ENCODE measurements around the gene SGK1. TPM values are rescaled to one million over a fixed set of nuclear protein-coding genes. Genes with fewer than 3 reads are reported as not detected.

Gene SGK1
- polyA plus RNA-seq, 1 donor from 2014 or later = 10.3 TPM

DNA sequence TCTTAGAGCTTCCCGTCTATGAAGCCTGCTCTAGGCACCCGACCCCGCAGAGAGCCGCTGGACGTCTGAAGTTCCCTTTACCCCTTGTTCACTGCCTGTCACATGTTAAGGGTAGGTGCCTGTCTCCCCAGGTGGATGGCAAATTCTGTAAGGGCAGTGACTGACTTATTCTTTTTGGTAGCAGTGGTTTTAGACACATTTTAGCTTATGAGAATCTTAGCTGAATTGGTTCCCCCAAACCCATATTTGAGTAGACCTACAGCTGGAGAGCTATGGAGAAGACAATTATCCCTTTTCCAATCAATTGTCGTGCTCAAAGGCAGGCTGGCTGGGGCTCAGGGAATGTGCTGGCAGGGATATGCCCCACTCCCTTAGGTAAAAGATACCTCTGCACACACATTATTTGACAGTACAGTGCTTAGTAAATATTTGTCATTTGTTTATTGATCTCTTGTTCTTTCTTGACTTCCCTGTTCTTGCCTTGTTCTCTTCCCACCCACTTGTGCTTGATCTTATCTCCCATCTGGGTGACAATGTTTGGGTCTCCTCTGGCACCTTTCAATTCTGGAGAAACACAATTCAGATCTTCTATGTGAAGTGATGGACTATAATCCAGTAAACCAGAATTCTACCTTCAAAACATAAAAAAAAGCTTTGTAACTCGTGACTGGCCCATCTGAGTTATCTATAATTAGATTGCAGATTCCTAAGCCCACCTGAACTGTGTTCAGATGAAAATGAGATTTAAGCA is 151.2 kb downstream of the SGK1 start:
- Histone ChIP-seq H2AFZ (ENCODE audit: low read depth, low read length) (no peak overlapping the region), H3K9me2 (ENCODE audit: insufficient read depth, low read length) (no peaks in the 10 kb centered on the region), H3K4me3 (ENCODE audit: low read length) (no peak overlapping the region), H3F3A (ENCODE audit: insufficient read depth, low read length, poor library complexity, severe bottlenecking) (no peaks in the 10 kb centered on the region), H3K36me3 (ENCODE audit: insufficient read depth, low read length) (no peaks in the 10 kb centered on the region), H4K20me1 (ENCODE audit: insufficient read depth) (no peaks in the 10 kb centered on the region), H3K9ac (ENCODE audit: low read length) (no peak overlapping the region), H3K9me3 (ENCODE audit: low read length) (no peaks in the 10 kb centered on the region), H3K4me2 (ENCODE audit: low read length) (no peak overlapping the region), H3K27ac (ENCODE audit: low read length) (no peak overlapping the region), H3K79me2 (replicated peaks; ENCODE audit: insufficient read depth, low read length) (no peaks in the 10 kb centered on the region), H3K27me3 (ENCODE audit: insufficient read depth, low read depth, low read length) (no peaks in the 10 kb centered on the region)
- TF ChIP-seq CTCF (IDR thresholded peaks at IDR 0.05; ENCODE audit: poor library complexity, severe bottlenecking) (no peak), RAD21 (conservative IDR thresholded peaks at IDR 0.05) (no peak), EP300 (conservative IDR thresholded peaks at IDR 0.05; ENCODE audit: poor library complexity, severe bottlenecking) (no peak), MXI1 (conservative IDR thresholded peaks at IDR 0.05; ENCODE audit: poor library complexity, severe bottlenecking) (no peak), TAF1 (IDR thresholded peaks at IDR 0.05; ENCODE audit: low read depth) (no peak), EZH2 (IDR thresholded peaks at IDR 0.05; ENCODE audit: borderline replicate concordance, insufficient read depth, low read length, poor library complexity, severe bottlenecking) (no peak), REST (IDR thresholded peaks at IDR 0.05; ENCODE audit: borderline replicate concordance) (no peak), SMC3 (conservative IDR thresholded peaks at IDR 0.05; ENCODE audit: poor library complexity) (no peak), POLR2AphosphoS5 (IDR thresholded peaks at IDR 0.05) (no peak)

DNA sequence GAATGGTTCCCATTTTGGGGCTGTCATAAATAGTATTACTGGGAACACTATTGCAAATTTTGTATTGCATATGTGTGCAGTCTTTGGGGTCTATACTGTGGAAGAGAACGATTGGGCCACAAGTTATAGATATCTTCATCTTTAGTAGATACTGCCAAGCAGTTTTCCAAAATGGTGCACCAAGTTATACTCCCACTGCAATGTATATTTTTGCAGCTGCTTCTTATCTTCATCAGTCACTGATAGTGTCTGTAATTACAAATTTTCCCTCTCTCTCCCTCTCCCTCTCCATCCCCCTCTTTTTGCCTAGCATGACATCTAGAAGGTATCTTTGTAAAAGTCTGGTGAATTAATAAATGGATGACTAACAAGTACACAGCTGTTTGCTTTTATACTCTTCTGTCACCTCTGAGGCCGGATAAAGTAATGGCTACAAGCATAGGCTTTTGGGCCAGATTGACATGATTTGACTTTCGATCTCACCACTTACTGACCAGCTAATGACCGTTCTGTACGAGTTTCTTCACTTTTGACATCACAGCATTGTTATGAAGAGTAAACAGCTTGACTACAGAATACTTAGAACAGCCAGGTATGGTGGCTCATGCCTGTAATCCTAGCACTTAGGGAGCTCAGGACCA is 152.2 kb downstream of the SGK1 start:
- no peak overlapping the region for H3K4me3 ChIP-seq (ENCODE audit: low read length)
- no peak overlapping the region for H3K9ac ChIP-seq (ENCODE audit: low read length)
- H3K9me3 ChIP-seq (ENCODE audit: low read length) = no peaks in the 10 kb centered on the region
- H3K9me2 ChIP-seq (ENCODE audit: insufficient read depth, low read length) = no peaks in the 10 kb centered on the region
- no peaks in the 10 kb centered on the region for H3F3A ChIP-seq (ENCODE audit: insufficient read depth, low read length, poor library complexity, severe bottlenecking)
- H4K20me1 ChIP-seq (ENCODE audit: insufficient read depth) = no peaks in the 10 kb centered on the region
- no peaks in the 10 kb centered on the region for H3K79me2 ChIP-seq (replicated peaks; ENCODE audit: insufficient read depth, low read length)
- TF ChIP-seq EP300 (conservative IDR thresholded peaks at IDR 0.05; ENCODE audit: poor library complexity, severe bottlenecking) (no peak), CTCF (IDR thresholded peaks at IDR 0.05; ENCODE audit: poor library complexity, severe bottlenecking) (no peak), EZH2 (IDR thresholded peaks at IDR 0.05; ENCODE audit: borderline replicate concordance, insufficient read depth, low read length, poor library complexity, severe bottlenecking) (no peak), SMC3 (conservative IDR thresholded peaks at IDR 0.05; ENCODE audit: poor library complexity) (no peak), RAD21 (conservative IDR thresholded peaks at IDR 0.05) (no peak), MXI1 (conservative IDR thresholded peaks at IDR 0.05; ENCODE audit: poor library complexity, severe bottlenecking) (no peak), REST (IDR thresholded peaks at IDR 0.05; ENCODE audit: borderline replicate concordance) (no peak), POLR2AphosphoS5 (IDR thresholded peaks at IDR 0.05) (no peak), TAF1 (IDR thresholded peaks at IDR 0.05; ENCODE audit: low read depth) (no peak)
- H3K27ac ChIP-seq (ENCODE audit: low read length) = no peak overlapping the region
- no peak overlapping the region for H3K4me2 ChIP-seq (ENCODE audit: low read length)
- H2AFZ ChIP-seq (ENCODE audit: low read depth, low read length) = no peak overlapping the region
- H3K36me3 ChIP-seq (ENCODE audit: insufficient read depth, low read length) = no peaks in the 10 kb centered on the region
- H3K27me3 ChIP-seq (ENCODE audit: insufficient read depth, low read depth, low read length) = no peaks in the 10 kb centered on the region
